NCI-H446 (cell line): Measurements from ENCODE around the gene MED22.

Experiments
- DNase-seq, 2 experiments: peaks; one replicate each; lab custom pipeline; 2025; lab: John Stamatoyannopoulos, UW

The MED22 gene

DNA sequence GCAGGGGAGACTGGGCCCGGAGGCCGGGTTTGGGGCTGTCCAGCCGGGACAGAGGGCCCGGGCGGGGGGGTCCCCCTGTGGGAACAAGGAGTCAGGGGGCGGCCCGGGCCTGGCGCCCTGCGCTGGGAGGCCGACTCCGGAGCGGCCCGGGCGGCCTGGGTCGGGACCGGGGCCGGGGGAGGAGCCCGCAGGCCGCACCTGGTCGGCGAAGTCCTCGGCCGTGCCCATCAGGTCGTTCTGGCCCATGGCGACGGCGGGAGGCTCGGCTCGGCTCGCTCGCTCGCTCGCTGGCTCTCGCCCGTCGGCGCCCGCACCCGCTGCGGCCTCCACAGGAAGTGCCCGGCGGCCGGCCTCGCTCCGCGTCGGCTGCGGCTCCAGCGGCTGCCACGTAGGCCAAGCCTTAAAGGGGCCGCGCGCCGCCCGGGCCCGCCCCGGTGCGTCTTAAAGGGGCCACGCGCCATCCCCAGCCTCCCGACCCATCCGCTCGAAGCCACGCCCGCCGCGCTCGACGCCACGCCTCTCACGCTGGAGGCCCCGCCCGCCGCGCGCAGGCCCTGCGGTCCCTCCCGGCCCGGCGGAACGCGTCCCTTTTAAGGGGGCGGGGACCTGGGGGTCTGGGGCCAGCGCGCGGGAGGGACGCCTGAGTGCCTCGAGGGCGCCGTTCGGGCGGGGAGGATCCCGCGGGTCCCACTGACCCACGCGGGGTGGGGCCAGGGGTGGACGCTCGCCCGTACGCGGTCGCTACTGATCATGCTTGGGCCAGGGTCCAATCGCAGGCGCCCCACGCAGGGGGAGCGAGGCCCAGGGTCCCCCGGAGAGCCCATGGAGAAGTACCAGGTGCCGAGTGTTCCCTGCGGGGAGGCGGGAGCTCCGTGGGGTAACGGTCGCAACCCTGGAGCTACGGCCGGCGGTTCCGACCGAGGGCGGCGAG is 28.1 kb upstream of the MED22 start, which contains the start of the genes STKLD1 and SURF4:
STKLD1 (plus strand) TSS at position 643 of the 931 bp plus-strand sequence; CDS start at position 751, 108 bp downstream.
SURF4 (minus strand) TSS at position 337 of the 931 bp plus-strand sequence; CDS start at position 246, 91 bp downstream.
- peak; percentile 75 to 93 for DNase-seq

DNA sequence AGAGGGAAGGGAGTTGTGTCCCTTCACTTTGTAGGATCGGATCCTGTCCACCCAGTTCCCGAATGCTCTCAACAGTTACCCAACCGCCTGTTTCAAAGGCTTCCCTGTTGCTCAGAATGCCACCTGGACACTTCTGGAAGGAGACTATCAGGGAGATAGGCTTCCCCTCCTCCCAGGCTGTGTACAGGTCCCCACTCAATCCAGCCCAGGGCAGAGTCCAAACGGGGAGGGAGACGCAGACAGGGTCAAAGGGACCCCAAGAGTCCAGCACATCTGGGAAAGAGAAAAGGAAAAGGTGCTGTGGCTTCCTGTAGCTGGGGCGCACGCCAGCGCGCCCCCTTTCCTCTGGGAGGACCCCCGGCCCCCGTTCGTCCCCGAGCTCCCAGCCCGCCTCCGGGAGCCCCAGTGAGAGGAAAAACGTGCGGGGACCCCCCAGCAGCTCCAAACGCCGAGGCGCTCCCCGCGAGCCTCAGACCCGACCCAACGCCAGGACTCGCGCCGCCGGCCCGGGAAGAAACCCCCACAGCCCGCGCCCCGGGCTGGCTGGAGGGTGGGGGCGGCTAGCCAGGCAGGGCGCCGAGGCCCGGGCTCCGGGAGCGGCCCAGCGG is 27.3 kb upstream of the MED22 start:
- DNase-seq = no peak

DNA sequence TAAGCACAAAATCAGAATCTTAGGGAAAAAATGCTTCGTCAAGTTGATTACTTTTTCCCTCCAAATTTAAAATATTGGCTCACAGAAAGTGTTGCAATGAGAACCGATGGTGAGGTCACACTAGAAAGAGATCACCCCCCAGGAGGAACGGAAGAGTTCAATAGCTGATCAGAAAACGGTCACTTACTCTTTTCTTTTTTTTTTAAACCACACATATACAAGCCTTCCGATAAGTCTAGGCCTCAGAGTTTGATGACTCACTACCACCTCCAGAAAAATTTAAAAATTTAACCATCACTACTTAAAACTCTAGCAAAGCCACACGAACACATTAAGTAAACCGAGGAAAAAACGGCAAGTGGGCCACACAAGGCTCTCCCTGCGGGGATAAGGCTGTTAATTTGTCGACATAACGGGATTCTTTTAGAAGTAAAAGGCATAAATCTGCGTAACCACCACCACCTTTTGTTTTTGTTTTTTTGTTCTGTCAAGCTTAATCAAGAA is 26.7 kb upstream of the MED22 start:
- DNase-seq = no peak

DNA sequence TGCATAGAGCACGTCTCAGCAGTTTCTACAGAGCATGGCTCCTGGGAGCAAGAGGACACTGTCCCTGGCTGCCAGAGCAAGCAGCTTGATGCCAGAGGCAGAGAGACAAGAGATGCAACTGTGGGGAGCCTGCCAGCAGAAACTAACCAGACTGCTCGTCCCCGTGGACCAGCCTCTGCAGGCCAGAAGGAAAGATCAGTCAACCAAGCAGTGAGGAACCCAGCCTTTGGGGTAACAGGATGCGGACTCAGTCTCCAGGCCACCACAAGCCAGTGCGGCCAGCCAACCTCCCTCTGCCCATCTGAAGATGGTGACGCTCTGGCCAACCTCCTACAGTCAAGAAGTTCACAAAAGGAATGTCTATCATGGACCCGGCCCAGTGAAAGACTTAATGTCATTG is 24.2 kb upstream of the MED22 start:
- no peak for DNase-seq

DNA sequence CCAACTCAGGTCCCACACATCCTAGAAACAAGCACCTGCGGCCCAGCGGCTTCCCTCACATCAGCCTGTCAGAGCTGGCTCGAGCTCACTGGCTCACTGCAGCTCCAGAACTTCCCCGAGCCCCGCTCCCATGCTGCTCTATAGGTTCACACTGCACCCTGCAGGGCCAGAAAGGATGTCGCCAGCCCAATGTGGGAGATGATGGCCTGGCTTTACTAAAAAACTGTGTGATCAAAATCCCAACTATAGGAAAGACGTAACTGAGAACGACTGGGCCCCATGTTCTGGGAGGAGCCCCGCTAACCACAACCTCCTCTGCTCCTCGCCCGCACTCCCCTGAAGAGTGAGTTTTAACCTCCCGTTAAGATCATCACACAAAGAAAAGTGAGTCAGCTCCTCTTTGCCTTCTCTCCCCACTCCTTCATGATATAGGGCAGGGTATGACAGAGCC is 23.4 kb upstream of the MED22 start:
- no peak for DNase-seq

DNA sequence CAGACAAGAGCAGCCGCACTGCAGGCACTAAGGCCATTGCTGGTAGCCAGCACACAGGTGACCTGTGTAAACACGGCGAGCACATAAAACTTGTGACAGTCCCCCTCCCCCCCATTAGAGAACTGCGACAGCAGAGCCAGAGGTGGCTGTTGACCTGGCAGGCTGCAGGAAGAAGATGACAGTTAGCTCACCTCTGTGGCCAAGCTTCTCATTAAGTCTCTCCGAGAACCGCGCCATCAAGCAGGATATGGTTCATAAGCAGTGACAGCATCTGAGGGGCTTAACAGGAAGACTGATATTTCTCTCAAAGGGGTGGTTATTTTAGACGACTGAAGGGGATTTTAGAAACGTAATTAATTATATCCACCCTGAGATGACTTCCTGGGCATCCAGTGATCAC is 22.8 kb upstream of the MED22 start:
- no peak for DNase-seq

DNA sequence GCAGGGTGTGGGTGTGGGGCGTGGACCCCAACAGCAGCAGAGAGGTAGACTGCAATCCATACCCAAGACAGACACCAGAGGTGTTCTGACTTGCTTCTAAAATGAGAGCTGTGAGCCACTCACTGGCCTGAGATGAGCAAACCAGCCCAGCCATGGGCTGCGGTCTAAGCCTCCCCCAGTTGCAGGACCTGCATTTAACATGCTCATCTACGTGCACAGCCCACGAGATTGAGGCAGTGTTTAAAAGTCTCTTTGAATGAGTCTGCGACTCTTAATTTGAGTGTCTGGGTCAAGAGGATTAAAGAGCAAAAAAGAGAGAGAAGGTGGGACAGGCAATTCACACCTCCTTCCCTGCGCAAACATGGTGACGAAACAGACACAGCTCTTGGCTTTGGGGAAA is 22.0 kb upstream of the MED22 start:
- no peak for DNase-seq

DNA sequence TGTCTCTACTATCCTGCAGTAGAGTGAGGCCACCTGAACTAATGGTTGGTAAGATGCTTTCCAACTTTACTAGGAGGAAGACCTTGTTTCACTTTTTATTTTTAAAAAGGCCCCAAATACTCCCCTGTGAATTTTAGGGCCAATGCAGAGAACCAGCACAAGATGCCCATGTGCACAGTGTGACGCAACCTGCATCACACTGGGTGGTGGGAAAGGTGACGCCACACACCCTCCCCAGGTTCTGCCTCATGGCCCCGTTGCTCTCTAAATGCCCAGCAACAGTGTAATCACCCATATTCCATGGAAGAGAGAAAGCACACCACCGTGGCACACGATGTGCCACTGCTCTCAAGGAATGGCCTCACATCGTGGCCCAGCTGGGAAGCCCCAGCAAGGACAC is 21.5 kb upstream of the MED22 start:
- DNase-seq = no peak

DNA sequence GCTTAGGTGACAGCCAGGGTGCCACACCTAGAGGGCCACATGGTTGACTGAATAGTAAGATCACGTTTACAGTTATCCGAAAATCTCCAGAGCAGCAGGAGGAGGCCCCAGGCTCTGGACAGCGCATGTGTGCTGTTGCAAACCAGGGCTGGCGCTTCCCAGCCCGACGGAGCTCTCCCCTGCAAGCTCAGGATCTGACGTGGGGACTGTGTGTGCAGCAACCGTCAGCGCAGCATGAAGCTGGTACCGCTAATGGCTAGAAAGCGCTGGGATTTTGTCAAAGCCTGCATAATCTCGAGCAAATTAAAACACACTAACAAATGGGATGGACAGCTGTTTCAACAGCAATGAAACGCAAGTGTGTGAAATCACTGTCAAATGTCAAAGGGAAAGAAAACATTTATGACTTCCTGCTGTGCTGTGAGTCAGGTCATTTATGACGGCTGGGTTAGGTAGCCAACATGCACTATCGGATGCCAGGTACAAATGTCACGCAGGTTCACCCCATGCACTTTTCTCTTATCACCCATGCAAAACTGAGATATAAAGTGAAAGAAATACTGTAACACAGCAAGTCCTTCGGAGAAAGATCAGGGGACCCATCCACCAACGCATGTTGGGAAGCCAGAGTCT is 20.4 kb upstream of the MED22 start:
- DNase-seq = no peak

DNA sequence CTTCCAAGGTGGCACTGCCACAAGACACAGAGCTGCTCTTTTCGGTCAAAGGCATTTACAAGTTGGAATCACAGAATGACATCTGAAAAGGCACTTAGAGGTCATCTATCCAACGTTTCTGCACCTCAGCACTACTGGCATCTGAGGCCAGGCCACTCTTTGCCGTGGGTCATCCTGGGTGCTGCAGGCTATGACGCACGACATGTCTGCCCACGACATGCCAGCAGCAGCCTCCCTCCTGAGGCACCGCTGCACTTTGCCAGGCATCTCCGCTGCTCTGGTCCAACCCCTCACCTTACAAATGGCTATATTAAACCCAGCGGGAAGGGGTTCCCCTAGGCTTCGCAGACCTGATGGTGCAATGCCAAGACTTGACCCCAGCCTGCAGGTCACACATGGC is 19.8 kb upstream of the MED22 start:
- DNase-seq = no peak

DNA sequence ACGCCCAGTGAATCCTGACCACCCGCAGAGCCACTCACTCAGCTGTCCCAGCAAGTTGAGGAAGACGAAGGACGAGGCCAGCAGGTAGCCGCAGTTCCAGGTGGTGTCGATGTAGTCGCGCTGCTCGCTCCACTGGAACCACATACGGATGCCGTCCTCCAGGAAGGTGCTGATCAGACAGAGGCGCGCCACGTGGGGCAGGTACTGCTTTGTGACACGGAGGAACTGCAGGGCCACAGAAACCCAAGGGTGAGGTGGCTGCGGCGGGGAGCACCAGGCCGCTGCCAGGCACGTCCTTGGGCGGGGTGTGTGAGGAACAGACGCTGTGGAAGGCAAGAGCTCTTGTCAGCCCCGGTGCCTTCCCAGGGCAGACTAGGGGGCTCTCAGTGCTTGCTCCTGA is 19.3 kb upstream of the MED22 start:
- no peak for DNase-seq

DNA sequence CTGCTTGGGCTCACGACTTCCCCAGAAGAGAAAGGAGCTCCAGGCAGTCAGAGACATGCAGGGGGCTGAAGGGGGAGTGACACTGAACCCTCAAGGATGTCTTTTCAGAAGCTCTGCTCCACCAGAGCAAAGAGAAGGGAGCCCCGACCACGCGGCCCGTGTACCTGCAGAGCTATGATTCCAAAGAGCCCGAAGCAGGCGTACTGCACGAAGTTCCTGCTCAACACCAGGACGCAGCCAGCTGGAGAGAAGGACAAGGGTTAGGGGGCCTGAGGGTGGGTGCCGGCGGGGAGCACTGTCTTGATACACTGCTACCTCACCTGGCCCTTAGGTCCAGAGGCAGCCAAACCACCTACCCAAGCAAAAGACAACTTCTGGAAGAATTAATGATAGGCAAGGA is 18.5 kb upstream of the MED22 start:
- DNase-seq = no peak

DNA sequence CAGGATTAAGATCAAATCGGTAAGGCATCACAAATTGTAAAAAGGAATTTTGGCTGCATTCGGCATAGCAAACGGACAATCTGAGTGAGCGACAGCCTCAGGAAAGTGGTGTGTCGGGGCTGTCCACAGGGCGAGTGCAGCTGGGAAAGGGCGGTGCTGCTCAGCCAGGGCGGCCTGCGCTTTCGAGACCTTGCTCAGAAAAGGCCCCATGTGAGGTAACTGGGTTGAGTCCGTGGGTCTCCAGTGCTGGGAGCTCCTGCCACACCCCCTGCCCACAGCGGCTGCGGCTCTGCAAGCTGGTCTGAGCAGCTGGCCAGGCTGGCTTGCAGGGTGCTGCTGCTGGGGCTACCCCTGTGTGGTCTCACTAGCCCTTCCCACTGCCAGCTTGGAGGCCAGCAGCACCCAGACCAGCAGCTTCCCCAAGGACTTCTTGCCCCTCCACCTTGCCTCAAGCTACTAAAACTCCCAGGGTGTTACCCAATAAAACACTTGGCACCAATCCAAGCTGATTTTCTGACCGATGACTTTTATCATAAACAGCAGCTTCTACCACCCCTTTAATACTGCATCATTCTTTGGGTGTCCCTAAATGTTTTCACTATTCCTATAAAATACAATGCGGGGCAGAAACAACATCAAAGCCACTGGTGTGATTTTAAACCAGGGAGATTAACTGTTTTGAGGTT is 14.6 kb upstream of the MED22 start:
- no peak for DNase-seq

DNA sequence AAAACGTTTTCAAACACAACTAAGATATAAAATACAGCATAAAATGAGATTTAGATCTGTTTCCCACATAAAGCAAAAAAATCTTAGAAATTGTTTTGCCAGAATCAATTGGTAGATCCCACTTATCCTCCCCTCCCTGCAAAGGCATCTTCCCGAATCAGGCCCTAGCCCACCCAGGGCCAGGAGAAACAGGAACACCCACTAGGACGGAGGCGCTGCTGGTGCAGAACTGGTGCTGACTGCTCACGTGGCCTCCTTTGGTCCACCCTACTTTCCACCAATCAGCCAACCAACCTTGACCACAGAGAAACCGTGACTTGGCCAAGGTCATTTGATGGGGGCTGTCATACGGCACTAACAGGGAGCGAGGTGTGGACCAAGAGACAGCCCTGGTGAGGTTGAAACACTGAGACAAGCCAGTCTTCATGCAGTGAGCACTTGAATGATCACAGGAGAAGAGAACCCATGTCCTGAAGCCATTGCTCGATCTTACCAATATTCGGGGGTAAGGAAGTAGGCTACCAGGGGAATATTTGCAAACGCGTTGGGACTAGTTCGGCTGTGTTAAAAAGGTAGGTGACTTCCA is 13.7 kb upstream of the MED22 start:
- DNase-seq = no peak

DNA sequence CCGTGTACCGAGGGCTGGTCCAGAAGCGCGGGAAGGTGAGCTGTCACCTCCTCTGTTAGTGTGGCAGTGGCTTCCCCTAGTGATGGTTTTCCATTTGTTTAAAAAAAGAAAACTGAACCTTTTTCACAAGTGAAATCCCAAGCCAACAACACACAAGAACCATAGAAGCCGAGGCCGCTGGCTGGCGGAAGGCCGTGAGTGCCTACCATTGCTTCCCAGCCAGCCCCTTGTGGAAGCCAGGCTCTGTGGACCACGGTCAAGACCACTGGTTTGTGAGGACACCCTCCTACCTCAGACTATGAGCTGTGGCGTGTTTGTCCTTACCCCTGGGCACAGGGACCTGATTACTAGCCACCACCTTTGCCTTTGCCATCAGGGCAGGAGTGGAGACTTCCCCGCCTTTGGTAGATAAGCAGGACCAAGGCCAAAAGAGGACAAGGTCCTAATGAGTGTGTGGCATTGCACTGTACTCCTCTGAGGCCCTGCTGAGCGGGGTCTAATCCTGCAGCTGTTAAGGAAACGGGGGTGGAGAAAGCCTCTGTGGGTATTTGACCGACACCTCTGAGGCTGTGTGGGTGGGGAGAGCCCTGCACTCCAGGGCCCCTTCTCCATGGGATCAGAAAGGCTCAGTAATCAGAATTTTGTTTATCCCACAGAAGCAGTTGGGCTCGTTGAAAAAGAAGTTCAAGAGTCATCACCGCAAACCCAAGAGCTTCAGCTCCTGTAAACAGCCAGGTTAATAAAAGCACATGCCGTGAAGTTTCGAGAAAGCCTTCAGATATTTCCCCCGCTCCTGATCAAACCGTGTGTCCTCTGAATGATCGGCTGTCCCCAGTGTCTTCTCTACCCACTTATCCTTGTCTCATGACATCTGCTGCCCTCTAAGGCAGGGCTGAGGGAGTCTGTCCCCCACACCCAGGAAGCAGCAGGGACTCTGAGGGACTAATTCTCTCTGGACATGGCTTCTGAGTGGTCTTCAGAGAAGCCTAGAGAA is 12.8 kb upstream of the MED22 start:
- DNase-seq = no peak

DNA sequence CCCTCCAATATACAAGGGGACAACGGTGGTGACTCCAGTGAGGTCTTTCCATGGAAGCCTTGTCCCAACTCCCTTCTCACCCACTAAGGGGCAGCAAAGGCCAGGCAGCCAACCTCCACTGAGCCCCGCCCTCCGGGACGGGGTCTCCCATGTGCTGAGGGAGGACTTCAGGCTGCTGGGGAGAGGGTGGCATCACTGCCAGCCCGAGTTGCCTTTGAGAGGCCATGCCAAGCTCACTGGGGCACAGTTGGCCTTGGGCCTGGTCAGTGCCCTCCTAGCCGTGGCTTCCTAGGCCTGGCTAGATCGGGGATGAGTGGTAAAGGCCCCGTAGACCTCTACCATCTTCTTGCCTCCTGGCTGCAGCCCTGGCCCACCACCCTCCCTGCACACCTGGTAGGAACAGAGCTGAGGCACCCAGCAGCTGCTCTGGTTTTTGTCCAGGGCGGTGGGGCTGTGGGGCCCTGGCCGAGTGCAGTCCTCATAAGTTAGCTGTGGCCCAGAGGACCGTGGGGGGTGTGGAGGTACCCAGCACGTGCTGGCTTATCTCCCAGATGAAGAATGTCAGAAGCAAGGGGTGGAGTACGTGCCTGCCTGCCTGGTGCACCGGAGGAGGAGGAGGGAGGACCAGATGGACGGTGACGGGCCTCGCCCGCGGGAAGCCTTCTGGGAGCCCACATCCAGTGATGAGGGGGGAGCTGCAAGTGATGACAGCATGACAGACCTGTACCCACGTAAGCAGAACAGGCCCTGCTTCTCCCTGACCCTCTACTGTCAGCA is 11.7 kb upstream of the MED22 start:
- no peak for DNase-seq

DNA sequence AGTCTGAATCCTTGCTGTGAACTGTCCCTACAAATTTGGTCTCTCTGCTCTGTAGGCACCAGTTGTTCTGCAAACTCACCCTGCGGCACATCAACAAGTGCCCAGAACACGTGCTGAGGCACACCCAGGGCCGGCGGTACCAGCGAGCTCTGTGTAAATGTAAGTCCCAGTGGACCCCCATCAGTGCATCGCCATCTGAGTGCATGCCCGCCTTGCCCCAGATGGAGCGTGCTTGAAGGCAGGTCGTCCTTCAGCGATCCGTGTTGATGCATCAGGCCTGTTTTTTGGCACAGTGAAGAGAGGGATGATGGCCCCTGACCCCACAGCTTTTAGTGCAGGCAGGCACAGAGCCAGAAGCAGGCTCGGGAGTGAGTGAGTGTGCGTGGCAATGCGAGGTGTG is 9.7 kb upstream of the MED22 start:
- DNase-seq = no peak

DNA sequence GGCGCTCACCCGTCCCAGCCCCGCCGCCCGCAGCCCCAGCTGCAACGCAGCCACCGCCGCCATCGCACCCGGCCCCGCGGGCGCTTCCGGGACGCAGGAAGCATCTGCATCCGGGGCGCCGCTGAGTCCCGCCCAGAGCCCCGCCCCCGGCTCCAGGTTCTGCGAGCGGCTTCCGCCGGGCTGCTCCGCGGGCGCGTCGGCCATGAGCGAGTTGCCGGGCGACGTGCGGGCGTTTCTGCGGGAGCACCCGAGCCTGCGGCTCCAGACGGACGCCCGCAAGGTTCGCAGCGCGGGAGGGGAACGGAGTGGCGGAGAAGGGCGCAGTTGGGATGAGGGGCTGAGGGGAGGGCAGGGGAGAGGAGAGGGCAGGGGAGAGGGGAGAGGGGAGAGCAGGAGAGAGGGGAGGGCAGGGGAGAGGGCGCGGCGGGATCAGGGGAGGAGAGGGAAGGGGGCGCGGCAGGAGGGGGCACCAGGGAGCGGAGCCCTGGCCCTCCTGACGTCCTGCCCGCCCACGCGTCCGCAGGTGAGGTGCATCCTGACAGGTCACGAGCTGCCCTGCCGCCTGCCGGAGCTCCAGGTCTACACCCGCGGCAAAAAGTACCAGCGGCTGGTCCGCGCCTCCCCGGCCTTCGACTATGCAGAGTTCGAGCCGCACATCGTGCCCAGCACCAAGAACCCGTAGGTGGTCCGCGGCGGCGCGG is 8.6 kb upstream of the MED22 start, which contains the start of the genes SURF1 and SURF2:
SURF1 (minus strand) TSS at position 97 of the 701 bp plus-strand sequence; CDS start at position 63, 34 bp downstream.
SURF2 (plus strand) TSS at position 160 of the 701 bp plus-strand sequence; CDS start at position 203, 43 bp downstream.
- DNase-seq = peak in 1 of 2 experiments; percentile 65
